Heart right ventricle (tissue), 16 donors: Measurements from ENCODE around the gene RNF152. TPM values are rescaled to one million over a fixed set of nuclear protein-coding genes. Genes with fewer than 3 reads are reported as not detected.

Source experiments
- ATAC-seq, 8 donors: fragments of 200-7000 bp; cut with Tn5 transposase; one replicate each; pipeline ENCODE4 v1.9.1; 2020; ENCODE audit warnings: mild to moderate bottlenecking in 8 of 8, moderate library complexity in 8 of 8, moderate number of reproducible peaks in 1 of 8
- DNase-seq, 2 donors: peaks; one replicate each; pipeline ENCODE4 v3.0.0-alpha.2; 2020
- H3K27ac ChIP-seq, 10 donors: fragments of 200-600 bp; sonication (generic) in 2 of 10; one replicate each; pipeline versions ENCODE4 v1.5.0 to v1.8.0; 2020 to 2022; ENCODE audit warnings: mild to moderate bottlenecking in 3 of 10
- H3K27me3 ChIP-seq, 7 donors: fragments of 200-600 bp; one replicate each; pipeline ENCODE4 v1.8.0; 2021 to 2022; ENCODE audit warnings: mild to moderate bottlenecking in 2 of 7
- H3K36me3 ChIP-seq, 9 donors: fragments of 200-600 bp; sonication (generic) in 1 of 9; one replicate each; pipeline versions ENCODE4 v1.5.0 to v1.8.0; 2020 to 2022; ENCODE audit warnings: mild to moderate bottlenecking in 2 of 9
- H3K4me1 ChIP-seq, 9 donors: fragments of 200-600 bp; sonication (generic) in 1 of 9; one replicate each; pipeline versions ENCODE4 v1.5.0 to v1.8.0; 2020 to 2022; ENCODE audit warnings: mild to moderate bottlenecking in 4 of 9
- H3K4me3 ChIP-seq, 10 donors: fragments of 200-600 bp; sonication (generic) in 2 of 10; one replicate each; pipeline versions ENCODE4 v1.5.0 to v1.8.0; 2020 to 2022; ENCODE audit warnings: mild to moderate bottlenecking in 7 of 10, moderate library complexity in 2 of 10
- H3K9me3 ChIP-seq, 11 donors: fragments of 200-600 bp in 10 of 11; sonication (generic) in 2 of 11; one replicate each; pipeline versions ENCODE4 v1.5.0 to v1.8.0; 2013 to 2022; ENCODE audit warnings: mild to moderate bottlenecking in 2 of 11, control low read depth in 1 of 11, moderate library complexity in 1 of 11
- CTCF ChIP-seq, 9 donors: fragments of 200-600 bp; sonication (generic) in 2 of 9; IDR thresholded peaks; one replicate each; pipeline versions ENCODE4 v1.5.0 to v1.8.0; 2021 to 2022; ENCODE audit warnings: antibody characterized with exemption in 9 of 9, mild to moderate bottlenecking in 5 of 9, moderate library complexity in 1 of 9
- WGBS, 2 donors: extraction: QIAGEN DNeasy Blood & Tissue Kit; methylation state at CpG; one replicate each; pipeline ENCODE4 v1.1.7; 2013; ENCODE audit warnings: inconsistent platforms in 1 of 2; 5-methylcytosine and 5-hydroxymethylcytosine counted together
- intact Hi-C, 10 donors: fragments of 100-400 bp; cut with DNase I; formaldehyde crosslinking; loops; one replicate each; pipeline versions ENCODE4 v1.11.1 to v1.14.2; 2022
- polyA plus RNA-seq, 2 donors: library from polyadenylated mRNA; stranded (reverse); fragments of 200-250 nt; gene quantifications; one replicate each; pipeline ENCODE4 v1.2.3, GENCODE V29; 2013
- total RNA-seq, 10 donors: library from RNA; stranded (reverse); fragmentation: NEBNext Ultra II Directional in 3 of 10; extraction: Animal tissue kit (Norgen Biotek cat#: 25700) in 3 of 10; gene quantifications; one replicate each; pipeline versions ENCODE4 v1.2.1 to v1.2.4, GENCODE V29; 2021 to 2023
- donor health status: Arrhythmogenic right ventricular cardiomyopathy.
- donor health status: ischemic (EF 13 %, LVEDD 7.1; RV severe dilation, severe dysfunction).
- donor health status: healthy with polysubstance abuse.
- donor health status: DM: no; HTN: yes; CAD: no.
- donor health status: DM: no; HTN: no; CAD: no.
- donor health status: ischemic (EF 25% LVEDD 6.9; RV normal size, moderate dysfunction).
- donor health status: ischemic (EF 25% LVEDD 5.7; RV mildly dilated, moderate dysfunction).
- donor health status: healthy.
- donor health status: DM: yes; HTN: yes; CAD: no.
- donor health status: Ischemic cardiomyopathy.
- donor health status: ischemic (EF 35%, LVEDD 5.7; RV mildly dilated, moderate dysfunction).
- donor health status: nonischemic (EF 11% LVEDD 7.7; RV severe dilation, severe dysfunction).
- donor health status: DM: yes; HTN: yes; CAD: no.
- donor health status: PGD.
- donor health status: ischemic (EF 29% LVEDD 5.4; RV normal size, mild dysfunction).
- donor health status: nonischemic (EF 23%, LVEDD 6.1; RV moderate dilation, normal function).

The RNF152 gene
- total and polyA plus RNA-seq, 12 donors, result 1.7 to 19.1 (median 10.9) TPM

GRCh38 chr18:61765097-61765496, 127.7 kb downstream of the RNF152 start:
- no peak for DNase-seq
- no peak overlapping the region for H3K4me3 ChIP-seq
- H3K9me3 ChIP-seq, result no peaks in the 10 kb centered on the region
- intact Hi-C loops, result loop anchor here in 1 of 10 donors (5.0 kb wide), 1 partner anchor 37 kb away; no protein-coding TSS in a partner anchor
- H3K27me3 ChIP-seq, result no peaks in the 10 kb centered on the region
- H3K4me1 ChIP-seq, result peaks cover 0 to 8% (median 0%) of the 10 kb centered on the region in 9 donors
- peak overlapping the region in 3 of 10 donors; percentile 9 to 33 (median 30) for H3K27ac ChIP-seq
- H3K36me3 ChIP-seq, result no peaks in the 10 kb centered on the region
- WGBS, 2 donors, result 70 to 78% methylated on average over 6 of the region's 6 CpGs
- TF ChIP-seq CTCF (IDR thresholded peaks at IDR 0.05), result no peak
- peak in 2 of 8 donors; percentile 38 to 42 for ATAC-seq

GRCh38 chr18:61764381-61764780, 128.4 kb downstream of the RNF152 start:
- TF ChIP-seq CTCF (IDR thresholded peaks at IDR 0.05), result no peak
- no peaks in the 10 kb centered on the region for H3K36me3 ChIP-seq
- H3K9me3 ChIP-seq, result no peaks in the 10 kb centered on the region
- H3K27ac ChIP-seq, result peak overlapping the region in 2 of 10 donors; percentile 9 to 33
- peaks cover 0 to 8% (median 0%) of the 10 kb centered on the region in 9 donors for H3K4me1 ChIP-seq
- H3K4me3 ChIP-seq, result no peak overlapping the region
- 86 to 93% methylated on average over 2 of the region's 2 CpGs for WGBS, 2 donors
- DNase-seq (no peak), ATAC-seq (no peak)
- H3K27me3 ChIP-seq, result no peaks in the 10 kb centered on the region
- intact Hi-C loops, result no loop called here

GRCh38 chr18:61761875-61762274, 130.9 kb downstream of the RNF152 start:
- Histone ChIP-seq H3K4me1 (peaks cover 0 to 19% (median 0%) of the 10 kb centered on the region in 9 donors), H3K9me3 (no peaks in the 10 kb centered on the region), H3K27ac (no peak overlapping the region), H3K27me3 (no peaks in the 10 kb centered on the region), H3K36me3 (no peaks in the 10 kb centered on the region), H3K4me3 (no peak overlapping the region)
- no peak for TF ChIP-seq CTCF (IDR thresholded peaks at IDR 0.05)
- ATAC-seq (no peak), DNase-seq (no peak)
- intact Hi-C loops, result no loop called here
